ENCODE data around the gene USP53. TPM values are rescaled to one million over a fixed set of nuclear protein-coding genes. Genes with fewer than 3 reads are reported as not detected.
"Not testable (repeated sequence)": the region's sequence is repeated elsewhere in the genome, so short reads cannot be mapped to it uniquely, and the experiment has no call there.

Gene USP53
- total RNA-seq, 1 donor from 2014 or later, result 26.6 TPM

DNA sequence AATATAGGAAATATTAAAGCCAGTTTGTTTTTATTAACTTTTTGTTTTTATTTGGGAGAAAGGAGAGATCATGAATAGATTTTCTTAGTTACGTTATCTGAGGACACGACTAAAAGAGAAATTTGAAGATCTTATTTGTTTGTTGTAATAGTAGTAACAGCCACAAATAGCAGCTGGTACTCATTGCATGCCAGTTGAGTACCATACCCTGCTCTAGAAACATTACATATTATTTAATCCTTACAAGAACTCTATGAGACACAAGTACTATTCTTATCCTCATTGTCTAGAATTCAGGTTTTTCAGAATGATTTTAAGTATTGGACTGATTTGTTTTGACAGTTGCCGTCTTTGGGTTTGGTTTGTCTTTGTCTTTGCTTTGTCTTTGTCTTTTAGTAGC is 31.8 kb downstream of the USP53 start:
- Histone ChIP-seq H3K36me3 (ENCODE audit: control insufficient read depth, insufficient read depth, low read length) (no peaks in the 10 kb centered on the region), H3K4me3 (ENCODE audit: low read depth, low read length) (no peak overlapping the region), H3K27me3 (ENCODE audit: control insufficient read depth, insufficient read depth, low read length) (no peaks in the 10 kb centered on the region)
- TF ChIP-seq, protein P1, sequence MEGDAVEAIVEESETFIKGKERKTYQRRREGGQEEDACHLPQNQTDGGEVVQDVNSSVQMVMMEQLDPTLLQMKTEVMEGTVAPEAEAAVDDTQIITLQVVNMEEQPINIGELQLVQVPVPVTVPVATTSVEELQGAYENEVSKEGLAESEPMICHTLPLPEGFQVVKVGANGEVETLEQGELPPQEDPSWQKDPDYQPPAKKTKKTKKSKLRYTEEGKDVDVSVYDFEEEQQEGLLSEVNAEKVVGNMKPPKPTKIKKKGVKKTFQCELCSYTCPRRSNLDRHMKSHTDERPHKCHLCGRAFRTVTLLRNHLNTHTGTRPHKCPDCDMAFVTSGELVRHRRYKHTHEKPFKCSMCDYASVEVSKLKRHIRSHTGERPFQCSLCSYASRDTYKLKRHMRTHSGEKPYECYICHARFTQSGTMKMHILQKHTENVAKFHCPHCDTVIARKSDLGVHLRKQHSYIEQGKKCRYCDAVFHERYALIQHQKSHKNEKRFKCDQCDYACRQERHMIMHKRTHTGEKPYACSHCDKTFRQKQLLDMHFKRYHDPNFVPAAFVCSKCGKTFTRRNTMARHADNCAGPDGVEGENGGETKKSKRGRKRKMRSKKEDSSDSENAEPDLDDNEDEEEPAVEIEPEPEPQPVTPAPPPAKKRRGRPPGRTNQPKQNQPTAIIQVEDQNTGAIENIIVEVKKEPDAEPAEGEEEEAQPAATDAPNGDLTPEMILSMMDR (IDR thresholded peaks at IDR 0.05; ENCODE audit: insufficient read depth, low read length, severe bottlenecking), result no peak
- DNase-seq (ENCODE audit: low read depth) (no peak), FAIRE-seq (no peak)

DNA sequence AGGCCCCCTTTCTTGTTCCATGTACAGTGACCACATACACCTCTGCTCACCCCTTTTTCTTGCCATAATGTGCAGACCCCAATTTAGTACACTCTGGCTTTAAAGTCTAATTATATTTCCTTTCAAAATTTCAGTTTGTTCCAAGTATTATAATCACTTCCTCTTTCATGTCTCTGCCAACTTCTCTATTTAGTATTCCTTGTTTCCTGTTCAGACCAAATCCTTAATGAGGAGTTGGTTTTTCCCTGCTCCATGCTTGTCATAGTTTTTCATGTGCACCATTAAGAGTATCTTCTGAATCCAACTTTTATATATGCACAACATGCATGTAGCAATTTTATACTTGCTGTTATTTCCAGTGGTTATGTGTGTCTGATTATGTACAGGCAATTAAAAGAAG is 32.3 kb downstream of the USP53 start:
- DNase-seq (ENCODE audit: low read depth), result no peak
- no peaks in the 10 kb centered on the region for H3K36me3 ChIP-seq (ENCODE audit: control insufficient read depth, insufficient read depth, low read length)
- TF ChIP-seq, protein P1 (IDR thresholded peaks at IDR 0.05; ENCODE audit: insufficient read depth, low read length, severe bottlenecking), result no peak

DNA sequence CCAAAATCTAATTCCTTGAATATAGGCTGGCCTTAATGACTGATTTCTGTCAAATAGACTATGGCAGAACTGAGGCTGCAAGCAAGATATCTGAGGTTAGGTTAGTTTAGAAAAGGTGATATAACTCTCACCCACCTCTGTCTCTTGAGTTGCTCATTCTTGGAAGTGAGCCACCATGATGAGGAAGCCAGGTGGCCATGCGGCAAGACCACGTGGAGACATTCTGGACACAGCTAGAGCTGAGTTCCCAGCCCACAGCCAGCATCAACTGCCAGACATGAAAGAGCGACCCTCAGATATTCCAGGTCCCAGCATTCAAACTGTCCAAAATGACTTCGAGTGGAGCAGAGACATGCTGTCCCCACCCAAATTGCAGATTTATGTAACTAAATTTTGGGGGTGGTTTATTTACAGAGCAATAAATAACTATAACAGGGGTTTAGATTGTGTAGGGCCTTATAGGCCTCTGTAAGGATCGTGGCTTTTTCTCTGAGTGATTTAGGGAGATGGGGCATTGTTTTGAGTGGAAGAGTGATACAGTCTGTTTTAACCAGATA is 33.7 kb downstream of the USP53 start:
- no peaks in the 10 kb centered on the region for H3K36me3 ChIP-seq (ENCODE audit: control insufficient read depth, insufficient read depth, low read length)
- TF ChIP-seq, protein P1 (IDR thresholded peaks at IDR 0.05; ENCODE audit: insufficient read depth, low read length, severe bottlenecking), result no peak
- DNase-seq (ENCODE audit: low read depth) (no peak), FAIRE-seq (peak; percentile 13)
- H3K4me3 ChIP-seq (ENCODE audit: low read depth, low read length), result no peak overlapping the region
- H3K27me3 ChIP-seq (ENCODE audit: control insufficient read depth, insufficient read depth, low read length), result no peaks in the 10 kb centered on the region

More for the DNA sequence above, 32.3 kb downstream of the USP53 start:
- Histone ChIP-seq H3K27me3 (ENCODE audit: control insufficient read depth, insufficient read depth, low read length) (no peaks in the 10 kb centered on the region), H3K4me3 (ENCODE audit: low read depth, low read length) (no peak overlapping the region)
- FAIRE-seq, result no peak

DNA sequence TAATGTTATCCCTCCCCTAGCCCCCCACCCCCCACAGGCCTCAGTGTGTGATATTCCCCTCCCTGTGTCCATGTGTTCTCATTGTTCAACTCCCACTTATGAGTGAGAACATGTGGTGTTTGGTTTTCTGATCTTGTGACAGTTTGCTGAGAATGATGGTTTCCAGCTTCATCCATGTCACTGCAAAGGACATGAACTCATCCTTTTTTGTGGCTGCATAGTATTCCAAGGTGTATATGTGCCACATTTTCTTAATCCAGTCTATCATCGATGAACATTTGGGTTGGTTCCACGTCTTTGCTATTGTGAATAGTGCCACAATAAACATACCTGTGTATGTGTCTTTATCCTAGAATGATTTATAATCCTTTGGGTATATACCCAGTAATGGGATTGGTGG is 38.5 kb downstream of the USP53 start:
- FAIRE-seq; H3K27me3 ChIP-seq (ENCODE audit: control insufficient read depth, insufficient read depth, low read length); H3K36me3 ChIP-seq (ENCODE audit: control insufficient read depth, insufficient read depth, low read length); H3K4me3 ChIP-seq (ENCODE audit: low read depth, low read length); DNase-seq (ENCODE audit: low read depth): not testable (repeated sequence)

DNA sequence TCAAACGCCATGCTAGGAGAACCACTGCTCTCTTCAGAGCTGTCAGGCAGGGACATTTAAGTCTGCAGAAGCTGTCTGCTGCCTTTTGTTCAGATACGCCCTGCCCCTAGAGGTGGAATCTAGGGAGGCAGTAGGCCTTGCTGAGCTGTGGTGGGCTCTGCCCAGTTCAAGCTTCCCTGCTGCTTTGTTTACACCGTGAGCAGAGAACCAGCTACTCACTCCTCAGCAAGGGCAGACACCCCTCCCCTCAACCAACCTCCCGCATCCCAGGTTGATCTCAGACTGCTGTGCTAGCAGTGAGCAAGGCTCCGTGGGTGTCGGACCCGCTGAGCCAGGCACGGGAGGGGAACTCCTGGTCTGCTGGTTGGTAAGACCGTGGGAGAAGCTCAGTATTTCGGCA is 42.7 kb downstream of the USP53 start:
- not testable (repeated sequence) for FAIRE-seq; DNase-seq (ENCODE audit: low read depth); H3K4me3 ChIP-seq (ENCODE audit: low read depth, low read length); H3K36me3 ChIP-seq (ENCODE audit: control insufficient read depth, insufficient read depth, low read length); H3K27me3 ChIP-seq (ENCODE audit: control insufficient read depth, insufficient read depth, low read length)

DNA sequence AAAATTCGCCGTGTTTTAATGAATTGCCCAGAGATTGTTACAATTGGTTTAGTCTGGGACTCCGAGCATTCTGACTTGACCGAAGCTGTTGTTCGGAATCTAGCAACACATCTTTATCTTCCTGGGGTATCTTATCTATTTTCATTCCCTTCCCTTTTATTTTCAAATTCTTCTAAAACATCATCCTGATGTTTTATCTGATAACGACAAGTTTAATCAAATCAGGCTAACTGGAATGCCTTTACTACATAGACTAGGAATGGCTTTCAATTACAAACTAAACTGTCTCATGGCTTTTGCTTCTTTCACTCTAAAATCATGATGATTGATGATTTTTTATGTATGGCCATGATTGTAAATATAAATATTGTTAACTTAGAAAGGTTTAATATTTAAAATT is 48.0 kb downstream of the USP53 start:
- TF ChIP-seq, protein P1 (IDR thresholded peaks at IDR 0.05; ENCODE audit: insufficient read depth, low read length, severe bottlenecking), result no peak
- FAIRE-seq, result no peak
- Histone ChIP-seq H3K4me3 (ENCODE audit: low read depth, low read length) (no peak overlapping the region), H3K27me3 (ENCODE audit: control insufficient read depth, insufficient read depth, low read length) (no peaks in the 10 kb centered on the region), H3K36me3 (ENCODE audit: control insufficient read depth, insufficient read depth, low read length) (peaks cover 1% of the 10 kb centered on the region)
- no peak for DNase-seq (ENCODE audit: low read depth)

DNA sequence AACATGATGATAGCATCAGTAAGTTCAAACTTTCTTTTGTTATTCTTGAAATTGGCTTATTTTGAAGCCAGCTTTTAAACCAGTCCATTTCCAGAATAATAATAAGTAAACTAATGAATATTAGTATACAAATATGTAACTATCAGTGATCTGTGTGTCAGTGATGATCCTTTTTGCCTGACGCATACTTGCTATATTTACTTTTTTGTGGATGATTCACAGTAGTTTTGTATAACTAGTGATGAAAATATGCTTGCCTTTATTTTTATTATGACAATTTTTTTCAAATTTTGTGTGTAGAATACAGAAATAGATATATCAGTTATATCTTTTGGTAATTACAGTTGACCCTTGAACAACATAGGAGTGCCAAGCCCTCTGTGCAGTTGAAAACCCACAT is 49.5 kb downstream of the USP53 start:
- H3K36me3 ChIP-seq (ENCODE audit: control insufficient read depth, insufficient read depth, low read length), result peaks cover 1% of the 10 kb centered on the region

More for the DNA sequence above, 49.5 kb downstream of the USP53 start:
- Histone ChIP-seq H3K4me3 (ENCODE audit: low read depth, low read length) (no peak overlapping the region), H3K27me3 (ENCODE audit: control insufficient read depth, insufficient read depth, low read length) (no peaks in the 10 kb centered on the region)
- TF ChIP-seq, protein P1 (IDR thresholded peaks at IDR 0.05; ENCODE audit: insufficient read depth, low read length, severe bottlenecking), result no peak
- DNase-seq (ENCODE audit: low read depth), result peak; percentile 7
- no peak for FAIRE-seq

All from bronchial epithelial cell (primary cell).